Left lung (tissue), 10 donors: ENCODE data around the gene B3GAT3. TPM values are rescaled to one million over a fixed set of nuclear protein-coding genes. Genes with fewer than 3 reads are reported as not detected.

Experiments used
- ATAC-seq: fragments of 200-7000 bp; cut with Tn5 transposase; one replicate; pipeline ENCODE4 v1.9.1; 2020; ENCODE audit warnings: moderate library complexity
- DNase-seq, 4 donors: peaks; one replicate each; pipeline ENCODE4 v3.0.0-alpha.2; 2013 to 2020
- H3K27ac ChIP-seq, 2 donors: fragments of 200-600 bp; sonication (generic) in 1 of 2; one replicate each; pipeline versions ENCODE4 v1.5.0 to v1.8.0; 2020 to 2021
- H3K27me3 ChIP-seq, 2 donors: fragments of 200-600 bp; sonication (generic) in 1 of 2; one replicate each; pipeline versions ENCODE4 v1.5.0 to v1.8.0; 2020 to 2021
- H3K36me3 ChIP-seq, 2 donors: fragments of 200-600 bp; sonication (generic) in 1 of 2; one replicate each; pipeline versions ENCODE4 v1.5.0 to v1.8.0; 2020 to 2021
- H3K4me1 ChIP-seq, 2 donors: fragments of 200-600 bp; one replicate each; pipeline ENCODE4 v1.8.0; 2021
- H3K4me3 ChIP-seq, 2 donors: fragments of 200-600 bp; sonication (generic) in 1 of 2; one replicate each; pipeline versions ENCODE4 v1.5.0 to v1.8.0; 2020 to 2021; ENCODE audit warnings: mild to moderate bottlenecking in 1 of 2
- H3K9me3 ChIP-seq, 2 donors: fragments of 200-600 bp; sonication (generic) in 1 of 2; one replicate each; pipeline versions ENCODE4 v1.5.0 to v1.8.0; 2020 to 2021
- CTCF ChIP-seq, 2 donors: fragments of 200-600 bp; sonication (generic) in 1 of 2; IDR thresholded peaks; one replicate each; pipeline versions ENCODE4 v1.5.0 to v1.8.0; 2021; ENCODE audit warnings: antibody characterized with exemption in 2 of 2
- intact Hi-C, 2 donors: fragments of 100-400 bp; cut with DNase I; formaldehyde crosslinking; loops; one replicate each; pipeline versions ENCODE4 v1.11.2 to v1.14.2; 2022
- polyA plus RNA-seq, 6 donors: library from polyadenylated mRNA; unstranded; fragments of 120-200 nt; gene quantifications; one replicate each; pipeline ENCODE4 v1.2.1, GENCODE V29; 2013; ENCODE audit not compliant: insufficient read length in 6 of 6
- total RNA-seq, 2 donors: library from RNA; stranded (reverse); fragmentation: NEBNext Ultra II Directional; extraction: Animal tissue kit (Norgen Biotek cat#: 25700); gene quantifications; one replicate each; pipeline ENCODE4 v1.2.1, GENCODE V29; 2021
- donor health status: DM: no; HTN: yes; CAD: no.
- donor health status: DM: no; HTN: no; CAD: no.

The B3GAT3 gene
- total and polyA plus RNA-seq, 8 donors: 19.0 to 46.2 (median 26.7) TPM

- Histone ChIP-seq H3K36me3 (peaks cover 0 to 46% of the 10 kb centered on the region in 2 donors), H3K27me3 (no peaks in the 10 kb centered on the region), H3K9me3 (no peaks in the 10 kb centered on the region), H3K27ac (peak within 1 kb of the TSS; percentile 83 to 91), H3K4me3 (peak within 1 kb of the TSS; percentile 94 to 100), H3K4me1 (peaks cover 16 to 31% of the 10 kb centered on the region in 2 donors)
- intact Hi-C loops: no loop called here
- no peak for TF ChIP-seq CTCF (IDR thresholded peaks at IDR 0.05)
- ATAC-seq (peak; percentile 99), DNase-seq (peak; percentile 97 to 99 (median 98))
These were observed 24.4 kb upstream of the B3GAT3 start, which contains the start of gene GANAB for GRCh38 chr11:62645946-62646824. Gene GANAB, minus strand, starts transcription at chr11:62646613. Its CDS starts 14 bp downstream, at chr11:62646599.

GRCh38 chr11:62645671-62645945, 23.8 kb upstream of the B3GAT3 start:
- intact Hi-C loops: no loop called here
- Histone ChIP-seq H3K27me3 (no peaks in the 10 kb centered on the region), H3K36me3 (peaks cover 0 to 46% of the 10 kb centered on the region in 2 donors), H3K4me3 (peak overlapping the region; percentile 94 to 100), H3K4me1 (peaks cover 16 to 29% of the 10 kb centered on the region in 2 donors), H3K27ac (peak overlapping the region; percentile 83 to 91), H3K9me3 (no peaks in the 10 kb centered on the region)
- no peak for TF ChIP-seq CTCF (IDR thresholded peaks at IDR 0.05)
- DNase-seq (no peak), ATAC-seq (no peak)

GRCh38 chr11:62644220-62644619, 22.4 kb upstream of the B3GAT3 start:
- no peak for TF ChIP-seq CTCF (IDR thresholded peaks at IDR 0.05)

GRCh38 chr11:62632492-62632891, 10.7 kb upstream of the B3GAT3 start:
- Histone ChIP-seq H3K4me3 (no peak overlapping the region), H3K27ac (no peak overlapping the region), H3K9me3 (no peaks in the 10 kb centered on the region), H3K27me3 (no peaks in the 10 kb centered on the region), H3K4me1 (no peaks in the 10 kb centered on the region), H3K36me3 (peaks cover 4 to 100% of the 10 kb centered on the region in 2 donors)
- no peak for DNase-seq
- no peak for ATAC-seq
- TF ChIP-seq CTCF (IDR thresholded peaks at IDR 0.05): no peak
- intact Hi-C loops: no loop called here

More at GRCh38 chr11:62644220-62644619, 22.4 kb upstream of the B3GAT3 start:
- Histone ChIP-seq H3K9me3 (no peaks in the 10 kb centered on the region), H3K4me3 (no peak overlapping the region), H3K4me1 (peaks cover 16 to 34% of the 10 kb centered on the region in 2 donors), H3K36me3 (peaks cover 0 to 37% of the 10 kb centered on the region in 2 donors), H3K27me3 (no peaks in the 10 kb centered on the region), H3K27ac (no peak overlapping the region)
- DNase-seq: no peak
- intact Hi-C loops: no loop called here
- ATAC-seq: no peak

GRCh38 chr11:62627713-62628112, 5.9 kb upstream of the B3GAT3 start:
- H3K36me3 ChIP-seq: peaks cover 8 to 82% of the 10 kb centered on the region in 2 donors
- H3K4me1 ChIP-seq: peaks cover 0 to under 1% of the 10 kb centered on the region in 2 donors
- H3K4me3 ChIP-seq: no peak overlapping the region
- ATAC-seq (no peak), DNase-seq (no peak)
- no peak overlapping the region for H3K27ac ChIP-seq
- intact Hi-C loops: no loop called here
- no peaks in the 10 kb centered on the region for H3K27me3 ChIP-seq
- H3K9me3 ChIP-seq: no peaks in the 10 kb centered on the region
- no peak for TF ChIP-seq CTCF (IDR thresholded peaks at IDR 0.05)
